ENCODE results near the gene SLC22A15.

The SLC22A15 gene

DNA sequence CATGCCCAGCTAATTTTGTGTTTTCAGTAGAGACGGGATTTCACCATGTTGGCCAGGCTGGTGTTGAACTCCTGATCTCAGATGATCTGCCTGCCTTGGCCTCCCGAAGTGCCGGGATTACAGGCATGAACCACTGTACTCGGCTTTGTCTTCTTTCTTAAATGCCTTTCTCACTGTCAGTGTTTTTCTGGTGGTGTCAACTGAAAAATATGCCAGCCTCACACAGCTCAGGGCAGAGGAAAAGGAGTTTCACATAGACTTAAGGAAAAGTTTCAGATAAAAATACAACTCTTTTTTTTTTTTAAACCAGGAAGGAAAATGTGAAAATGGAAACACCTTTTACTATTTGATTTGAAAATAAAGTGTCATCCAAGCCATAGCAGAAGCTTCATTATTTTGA, 130.3 kb downstream of the SLC22A15 start:
- H3K27ac ChIP-seq (replicated peaks): no peak overlapping the region
- no peak for DNase-seq (ENCODE audit: low read depth in 1 of 2, low spot score in 1 of 2)
- H3K27me3 ChIP-seq (ENCODE audit: insufficient read depth, poor library complexity, severe bottlenecking): no peaks in the 10 kb centered on the region
- TF ChIP-seq REST (IDR thresholded peaks at IDR 0.05; ENCODE audit: insufficient replicate concordance, low read depth): no peak
- no peak for TF ChIP-seq POLR2AphosphoS5 (IDR thresholded peaks at IDR 0.05; ENCODE audit: low read depth)
- no peak for TF ChIP-seq SPI1 (IDR thresholded peaks at IDR 0.05; ENCODE audit: borderline replicate concordance, low read depth)
- no peak for TF ChIP-seq GABPA (IDR thresholded peaks at IDR 0.05; ENCODE audit: low read depth)
- TF ChIP-seq, protein P1, sequence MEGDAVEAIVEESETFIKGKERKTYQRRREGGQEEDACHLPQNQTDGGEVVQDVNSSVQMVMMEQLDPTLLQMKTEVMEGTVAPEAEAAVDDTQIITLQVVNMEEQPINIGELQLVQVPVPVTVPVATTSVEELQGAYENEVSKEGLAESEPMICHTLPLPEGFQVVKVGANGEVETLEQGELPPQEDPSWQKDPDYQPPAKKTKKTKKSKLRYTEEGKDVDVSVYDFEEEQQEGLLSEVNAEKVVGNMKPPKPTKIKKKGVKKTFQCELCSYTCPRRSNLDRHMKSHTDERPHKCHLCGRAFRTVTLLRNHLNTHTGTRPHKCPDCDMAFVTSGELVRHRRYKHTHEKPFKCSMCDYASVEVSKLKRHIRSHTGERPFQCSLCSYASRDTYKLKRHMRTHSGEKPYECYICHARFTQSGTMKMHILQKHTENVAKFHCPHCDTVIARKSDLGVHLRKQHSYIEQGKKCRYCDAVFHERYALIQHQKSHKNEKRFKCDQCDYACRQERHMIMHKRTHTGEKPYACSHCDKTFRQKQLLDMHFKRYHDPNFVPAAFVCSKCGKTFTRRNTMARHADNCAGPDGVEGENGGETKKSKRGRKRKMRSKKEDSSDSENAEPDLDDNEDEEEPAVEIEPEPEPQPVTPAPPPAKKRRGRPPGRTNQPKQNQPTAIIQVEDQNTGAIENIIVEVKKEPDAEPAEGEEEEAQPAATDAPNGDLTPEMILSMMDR (IDR thresholded peaks at IDR 0.05; ENCODE audit: insufficient read depth, low read length): no peak
- H3K4me3 ChIP-seq (replicated peaks; ENCODE audit: insufficient read depth, low read length): no peak overlapping the region

GRCh38 chr1:116107371-116107770, 131.1 kb downstream of the SLC22A15 start:
- Histone ChIP-seq H3K27ac (replicated peaks) (no peak overlapping the region), H3K27me3 (ENCODE audit: insufficient read depth, poor library complexity, severe bottlenecking) (no peaks in the 10 kb centered on the region), H3K4me3 (replicated peaks; ENCODE audit: insufficient read depth, low read length) (no peak overlapping the region)
- TF ChIP-seq, protein P1 (IDR thresholded peaks at IDR 0.05; ENCODE audit: insufficient read depth, low read length): no peak
- no peak for TF ChIP-seq GABPA (IDR thresholded peaks at IDR 0.05; ENCODE audit: low read depth)
- no peak for TF ChIP-seq REST (IDR thresholded peaks at IDR 0.05; ENCODE audit: insufficient replicate concordance, low read depth)
- no peak for TF ChIP-seq POLR2AphosphoS5 (IDR thresholded peaks at IDR 0.05; ENCODE audit: low read depth)
- TF ChIP-seq SPI1 (IDR thresholded peaks at IDR 0.05; ENCODE audit: borderline replicate concordance, low read depth): no peak
- no peak for DNase-seq (ENCODE audit: low read depth in 1 of 2, low spot score in 1 of 2)

GRCh38 chr1:116110567-116111523, 134.5 kb downstream of the SLC22A15 start, which contains the start of gene MAB21L3:
TSS of gene MAB21L3 (plus strand) at chr1:116111399. CDS start at chr1:116112616, 1,217 bp downstream.
- no peak within 1 kb of the TSS for H3K27ac ChIP-seq (replicated peaks)
- no peak within 1 kb of the TSS for H3K4me3 ChIP-seq (replicated peaks; ENCODE audit: insufficient read depth, low read length)
- peak in 1 of 2 experiments; percentile 20 for DNase-seq (ENCODE audit: low read depth in 1 of 2, low spot score in 1 of 2)
- H3K27me3 ChIP-seq (ENCODE audit: insufficient read depth, poor library complexity, severe bottlenecking): no peaks in the 10 kb centered on the region
- TF ChIP-seq GABPA (IDR thresholded peaks at IDR 0.05; ENCODE audit: low read depth) (no peak), REST (IDR thresholded peaks at IDR 0.05; ENCODE audit: insufficient replicate concordance, low read depth) (no peak), SPI1 (IDR thresholded peaks at IDR 0.05; ENCODE audit: borderline replicate concordance, low read depth) (no peak), POLR2AphosphoS5 (IDR thresholded peaks at IDR 0.05; ENCODE audit: low read depth) (no peak)
- TF ChIP-seq, protein P1 (IDR thresholded peaks at IDR 0.05; ENCODE audit: insufficient read depth, low read length): no peak

Data from HL-60 (cell line).